ENCODE data around the gene UAP1.

DNA sequence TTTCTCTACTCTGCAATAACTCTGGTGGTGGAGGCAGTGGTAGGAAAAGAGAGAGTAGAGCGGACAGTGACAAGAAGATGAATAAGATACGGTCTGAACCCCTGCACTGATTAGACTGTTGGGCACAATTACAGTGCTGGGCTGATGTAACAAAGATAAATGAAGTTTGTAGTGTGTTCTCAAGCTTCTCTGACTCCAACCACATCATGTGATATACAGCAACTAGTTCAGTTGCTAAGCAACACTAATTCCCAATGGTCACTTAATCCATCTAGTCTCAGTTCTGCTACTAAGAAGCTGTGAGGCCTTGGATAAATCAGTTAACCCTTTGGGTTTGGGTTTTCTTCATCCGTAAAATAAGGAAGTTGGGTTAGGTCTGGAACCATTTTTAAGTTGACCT, 88.1 kb downstream of the UAP1 start:
- no peak for TF ChIP-seq CTCF (IDR thresholded peaks at IDR 0.05)
- no peak for TF ChIP-seq POLR2A (IDR thresholded peaks at IDR 0.05)
